H1 (cell line): Measurements from ENCODE around the gene CYBA. TPM values are rescaled to one million over a fixed set of nuclear protein-coding genes. Genes with fewer than 3 reads are reported as not detected.

Source experiments
- PHF8 ChIP-seq: fragments of 200-600 bp; sonication (generic); conservative IDR thresholded peaks from 2 replicates; pipeline ENCODE4 v1.7.1; 2012; ENCODE audit warnings: low read depth, mild to moderate bottlenecking, inconsistent platforms, low read length, moderate library complexity
- polyA plus RNA-seq, 7 experiments: library from polyadenylated mRNA; depleted of rRNA in 3 of 7; stranded (reverse) in 5 of 7; unstranded in 2 of 7; fragments of >200 nt in 5 of 7; fragments of 200-250 nt in 2 of 7; gene quantifications; 1 replicate in 5 of 7; 2 replicates in 1 of 7; 4 replicates in 1 of 7; pipeline versions ENCODE4 v1.2.1 to v1.2.3, GENCODE V29; 2011 to 2013; ENCODE audit warnings: missing spikeins in 2 of 7, mixed read lengths in 2 of 7
- total RNA-seq: library from RNA; stranded (reverse); fragmentation: NEBNext Ultra II Directional; extraction: Animal tissue kit (Norgen Biotek cat#: 25700); gene quantifications from 2 replicates; pipeline ENCODE4 v1.2.1, GENCODE V29; 2021

Gene CYBA
- total and polyA plus RNA-seq, 2 of the 8 experiments (the other 6 are each of a cell fraction or from before 2014, with no cell fraction given) = 136 to 254 TPM

GRCh38 chr16:88593910-88594309, 56.9 kb downstream of the CYBA start (continued):
- TF ChIP-seq PHF8 = no peak
